Measurements from ENCODE around the gene CHRNA9. TPM values are rescaled to one million over a fixed set of nuclear protein-coding genes. Genes with fewer than 3 reads are reported as not detected.

CHRNA9 gene
- total RNA-seq, 4 donors from 2014 or later = 0.11 TPM; not detected in 3

GRCh38 chr4:40348000-40348399 is 12.9 kb downstream of the CHRNA9 start:
- TF ChIP-seq POLR2A (IDR thresholded peaks at IDR 0.05) (no peak), CTCF (IDR thresholded peaks at IDR 0.05) (no peak)
- Histone ChIP-seq H3K4me3 (replicated peaks in 1 of 3) (no peak overlapping the region), H3K27me3 (no peaks in the 10 kb centered on the region), H3K36me3 (no peaks in the 10 kb centered on the region), H3K4me1 (peaks cover 8 to 11% of the 10 kb centered on the region in 2 donors), H3K9me3 (no peaks in the 10 kb centered on the region), H3K27ac (no peak overlapping the region)
- intact Hi-C loops (cut with DNase I) = no loop called here
- WGBS, 2 donors = 75 to 86% methylated on average over 2 of the region's 2 CpGs
- DNase-seq = no peak

- peaks cover 8 to 11% of the 10 kb centered on the region in 2 donors for H3K4me1 ChIP-seq
- intact Hi-C loops (cut with DNase I) = no loop called here
- WGBS, 2 donors = 61 to 70% methylated on average over 5 of the region's 5 CpGs
- no peaks in the 10 kb centered on the region for H3K27me3 ChIP-seq
- no peak overlapping the region for H3K4me3 ChIP-seq (replicated peaks in 1 of 3)
- no peaks in the 10 kb centered on the region for H3K9me3 ChIP-seq
- H3K27ac ChIP-seq = peak overlapping the region in 2 of 3 donors; percentile 57 to 65
- no peak for DNase-seq
- TF ChIP-seq POLR2A (IDR thresholded peaks at IDR 0.05) (no peak), CTCF (IDR thresholded peaks at IDR 0.05) (no peak)
- H3K36me3 ChIP-seq = no peaks in the 10 kb centered on the region
Measured at GRCh38 chr4:40349561-40350198, 14.5 kb downstream of the CHRNA9 start.

- H3K27ac ChIP-seq = no peak overlapping the region
- 95 to 98% methylated on average over 4 of the region's 4 CpGs for WGBS, 2 donors
- intact Hi-C loops (cut with DNase I) = no loop called here
Measured at GRCh38 chr4:40350627-40351227, 15.6 kb downstream of the CHRNA9 start.

GRCh38 chr4:40354158-40354557 is 19.0 kb downstream of the CHRNA9 start:
- no peaks in the 10 kb centered on the region for H3K9me3 ChIP-seq
- H3K4me3 ChIP-seq (replicated peaks in 1 of 3) = no peak overlapping the region
- H3K4me1 ChIP-seq = peaks cover 8 to 9% of the 10 kb centered on the region in 2 donors
- no peaks in the 10 kb centered on the region for H3K36me3 ChIP-seq
- H3K27me3 ChIP-seq = no peaks in the 10 kb centered on the region
- TF ChIP-seq POLR2A (IDR thresholded peaks at IDR 0.05) = no peak
- no peak for TF ChIP-seq CTCF (IDR thresholded peaks at IDR 0.05)
- H3K27ac ChIP-seq = no peak overlapping the region
- 91 to 93% methylated on average over 11 of the region's 11 CpGs for WGBS, 2 donors
- DNase-seq = no peak
- intact Hi-C loops (cut with DNase I) = no loop called here

More at GRCh38 chr4:40350627-40351227, 15.6 kb downstream of the CHRNA9 start:
- no peaks in the 10 kb centered on the region for H3K27me3 ChIP-seq
- no peak for DNase-seq
- H3K36me3 ChIP-seq = no peaks in the 10 kb centered on the region
- peaks cover 8 to 11% of the 10 kb centered on the region in 2 donors for H3K4me1 ChIP-seq
- H3K4me3 ChIP-seq (replicated peaks in 1 of 3) = no peak overlapping the region
- TF ChIP-seq POLR2A (IDR thresholded peaks at IDR 0.05) = no peak
- TF ChIP-seq CTCF (IDR thresholded peaks at IDR 0.05) = no peak
- H3K9me3 ChIP-seq = no peaks in the 10 kb centered on the region

GRCh38 chr4:40355131-40355530 is 20.0 kb downstream of the CHRNA9 start:
- Histone ChIP-seq H3K4me3 (replicated peaks in 1 of 3) (no peak overlapping the region), H3K27me3 (no peaks in the 10 kb centered on the region), H3K27ac (no peak overlapping the region), H3K4me1 (peaks cover 0 to 1% of the 10 kb centered on the region in 2 donors), H3K9me3 (no peaks in the 10 kb centered on the region), H3K36me3 (no peaks in the 10 kb centered on the region)
- TF ChIP-seq POLR2A (IDR thresholded peaks at IDR 0.05) (no peak), CTCF (IDR thresholded peaks at IDR 0.05) (no peak)
- WGBS, 2 donors = 81 to 85% methylated on average over 5 of the region's 5 CpGs
- DNase-seq = no peak
- intact Hi-C loops (cut with DNase I) = no loop called here

All from thyroid gland (tissue), 4 donors.